HPDE6-E6E7 (cell line): Measurements from ENCODE around the gene LRRC8D.
"Not testable (repeated sequence)": the region's sequence is repeated elsewhere in the genome, so short reads cannot be mapped to it uniquely, and the experiment has no call there.

ENCODE experiments used
- DNase-seq: peaks from one replicate; pipeline ENCODE4 v3.0.0; 2011; ENCODE audit warnings: missing footprints; ENCODE audit errors: extremely low spot score

Gene LRRC8D

GRCh38 chr1:89911191-89911991 is 90.6 kb downstream of the LRRC8D start:
- no peak for DNase-seq

- no peak for DNase-seq
Observed at GRCh38 chr1:89912073-89912472, 91.2 kb downstream of the LRRC8D start.

- DNase-seq = no peak
Observed at GRCh38 chr1:89913353-89914095, 92.7 kb downstream of the LRRC8D start.

GRCh38 chr1:89917353-89917752 is 96.5 kb downstream of the LRRC8D start:
- DNase-seq = no peak

- no peak for DNase-seq
Observed at GRCh38 chr1:89918127-89918793, 97.4 kb downstream of the LRRC8D start.

GRCh38 chr1:89918794-89919155 is 97.9 kb downstream of the LRRC8D start:
- DNase-seq = no peak

GRCh38 chr1:89919174-89919573 is 98.3 kb downstream of the LRRC8D start:
- DNase-seq = no peak

- no peak for DNase-seq
Observed at GRCh38 chr1:89922911-89923310, 102.1 kb downstream of the LRRC8D start.

- DNase-seq = no peak
Observed at GRCh38 chr1:89923517-89923916, 102.7 kb downstream of the LRRC8D start.

GRCh38 chr1:89924075-89924474 is 103.2 kb downstream of the LRRC8D start:
- not testable (repeated sequence) for DNase-seq

- no peak for DNase-seq
Observed at GRCh38 chr1:89927049-89927448, 106.2 kb downstream of the LRRC8D start.

GRCh38 chr1:89927478-89927877 is 106.6 kb downstream of the LRRC8D start:
- no peak for DNase-seq

- DNase-seq = no peak
Observed at GRCh38 chr1:89928506-89928905, 107.7 kb downstream of the LRRC8D start.

GRCh38 chr1:89929467-89930063 is 108.7 kb downstream of the LRRC8D start:
- DNase-seq = no peak

GRCh38 chr1:89930579-89930978 is 109.7 kb downstream of the LRRC8D start:
- no peak for DNase-seq

- DNase-seq = no peak
Observed at GRCh38 chr1:89931964-89932363, 111.1 kb downstream of the LRRC8D start.

- DNase-seq = no peak
Observed at GRCh38 chr1:89932598-89933364, 111.9 kb downstream of the LRRC8D start.

- no peak for DNase-seq
Observed at GRCh38 chr1:89934461-89934860, 113.6 kb downstream of the LRRC8D start.

- no peak for DNase-seq
Observed at GRCh38 chr1:89935235-89935634, 114.4 kb downstream of the LRRC8D start.

- DNase-seq = no peak
Observed at GRCh38 chr1:89936694-89937093, 115.9 kb downstream of the LRRC8D start.
